Measurements from ENCODE around the gene NPTXR. TPM values are rescaled to one million over a fixed set of nuclear protein-coding genes. Genes with fewer than 3 reads are reported as not detected.
"Not testable (repeated sequence)": the region's sequence is repeated elsewhere in the genome, so short reads cannot be mapped to it uniquely, and the experiment has no call there.

The NPTXR gene
- polyA plus RNA-seq, 3 donors: 0.04 TPM; not detected in 2

- Histone ChIP-seq H3K4me1 (ENCODE audit: control insufficient read depth in 1 of 2, insufficient read depth in 2 of 2, low read length in 2 of 2) (no peaks in the 10 kb centered on the region), H3K79me2 (ENCODE audit: insufficient read depth, low read length) (no peaks in the 10 kb centered on the region), H3K9ac (ENCODE audit: insufficient read depth, low read length, poor library complexity, severe bottlenecking) (no peak overlapping the region), H3K36me3 (replicated peaks in 1 of 2; ENCODE audit: control insufficient read depth in 1 of 2, insufficient read depth in 2 of 2, low read length in 2 of 2) (no peaks in the 10 kb centered on the region), H3K9me3 (replicated peaks in 1 of 2; ENCODE audit: control insufficient read depth in 1 of 2, insufficient read depth in 1 of 2, low read length in 2 of 2) (no peaks in the 10 kb centered on the region), H3K27me3 (ENCODE audit: control insufficient read depth in 2 of 2, insufficient read depth in 2 of 2, low read length in 2 of 2) (no peaks in the 10 kb centered on the region), H4K20me1 (ENCODE audit: insufficient read depth, low read length) (no peaks in the 10 kb centered on the region), H3K4me2 (replicated peaks; ENCODE audit: extremely low read depth, low read length, poor library complexity, severe bottlenecking) (no peak overlapping the region), H3K4me3 (replicated peaks in 1 of 3; ENCODE audit: low read depth in 2 of 3, low read length in 3 of 3) (no peak overlapping the region), H3K27ac (ENCODE audit: low read depth in 1 of 2, low read length in 2 of 2) (no peak overlapping the region), H2AFZ (ENCODE audit: insufficient read depth, low read depth, low read length, poor library complexity, severe bottlenecking) (no peak overlapping the region)
- Mint-ChIP-seq H3K36me3 (no peaks in the 10 kb centered on the region), H3K27ac (no peak overlapping the region), H3K27me3 (ENCODE audit: low read depth in 3 of 3) (peaks cover 10 to 27% (median 16%) of the 10 kb centered on the region in 3 donors), H3K4me1 (no peaks in the 10 kb centered on the region), H3K4me3 (no peak overlapping the region), H3K9me3 (peaks cover 0 to 5% (median 0%) of the 10 kb centered on the region in 7 donors)
- intact Hi-C loops (cut with micrococcal nuclease): no loop called here
- DNase-seq: no peak
- no peak for TF ChIP-seq CTCF (IDR thresholded peaks at IDR 0.05)
- no CpG with 5 or more reads among the region's 1 CpG for WGBS (ENCODE audit: insufficient coverage)
Observed at GRCh38 chr22:38815842-38816241, 28.0 kb downstream of the NPTXR start.

- 100% methylated on average over 1 of the region's 2 CpGs for WGBS (ENCODE audit: insufficient coverage)
- Histone ChIP-seq H3K4me3 (replicated peaks in 1 of 3; ENCODE audit: low read depth in 2 of 3, low read length in 3 of 3) (no peak overlapping the region), H3K27me3 (ENCODE audit: control insufficient read depth in 2 of 2, insufficient read depth in 2 of 2, low read length in 2 of 2) (no peaks in the 10 kb centered on the region), H3K4me2 (replicated peaks; ENCODE audit: extremely low read depth, low read length, poor library complexity, severe bottlenecking) (no peak overlapping the region), H4K20me1 (ENCODE audit: insufficient read depth, low read length) (no peaks in the 10 kb centered on the region), H3K9ac (ENCODE audit: insufficient read depth, low read length, poor library complexity, severe bottlenecking) (no peak overlapping the region), H3K79me2 (ENCODE audit: insufficient read depth, low read length) (no peaks in the 10 kb centered on the region), H3K9me3 (replicated peaks in 1 of 2; ENCODE audit: control insufficient read depth in 1 of 2, insufficient read depth in 1 of 2, low read length in 2 of 2) (no peaks in the 10 kb centered on the region), H3K27ac (ENCODE audit: low read depth in 1 of 2, low read length in 2 of 2) (no peak overlapping the region), H3K36me3 (replicated peaks in 1 of 2; ENCODE audit: control insufficient read depth in 1 of 2, insufficient read depth in 2 of 2, low read length in 2 of 2) (no peaks in the 10 kb centered on the region), H3K4me1 (ENCODE audit: control insufficient read depth in 1 of 2, insufficient read depth in 2 of 2, low read length in 2 of 2) (no peaks in the 10 kb centered on the region), H2AFZ (ENCODE audit: insufficient read depth, low read depth, low read length, poor library complexity, severe bottlenecking) (no peak overlapping the region)
- no peaks in the 10 kb centered on the region for H3K4me1 Mint-ChIP-seq
- H3K9me3 Mint-ChIP-seq: peaks cover 3 to 14% (median 11%) of the 10 kb centered on the region in 7 donors
- DNase-seq: no peak
- intact Hi-C loops (cut with micrococcal nuclease): no loop called here
- no peak for TF ChIP-seq CTCF (IDR thresholded peaks at IDR 0.05)
- peaks cover 10 to 22% (median 17%) of the 10 kb centered on the region in 3 donors for H3K27me3 Mint-ChIP-seq (ENCODE audit: low read depth in 3 of 3)
- no peak overlapping the region for H3K4me3 Mint-ChIP-seq
- H3K27ac Mint-ChIP-seq: no peak overlapping the region
- H3K36me3 Mint-ChIP-seq: no peaks in the 10 kb centered on the region
Observed at GRCh38 chr22:38811241-38811640, 32.6 kb downstream of the NPTXR start.

GRCh38 chr22:38805041-38805593 is 38.7 kb downstream of the NPTXR start:
- H3K27me3 ChIP-seq (ENCODE audit: control insufficient read depth in 2 of 2, insufficient read depth in 2 of 2, low read length in 2 of 2); H3K27ac ChIP-seq (ENCODE audit: low read depth in 1 of 2, low read length in 2 of 2); H3K4me1 Mint-ChIP-seq; H4K20me1 ChIP-seq (ENCODE audit: insufficient read depth, low read length); H2AFZ ChIP-seq (ENCODE audit: insufficient read depth, low read depth, low read length, poor library complexity, severe bottlenecking); H3K36me3 ChIP-seq (replicated peaks in 1 of 2; ENCODE audit: control insufficient read depth in 1 of 2, insufficient read depth in 2 of 2, low read length in 2 of 2); H3K4me1 ChIP-seq (ENCODE audit: control insufficient read depth in 1 of 2, insufficient read depth in 2 of 2, low read length in 2 of 2); H3K9me3 Mint-ChIP-seq; H3K9me3 ChIP-seq (replicated peaks in 1 of 2; ENCODE audit: control insufficient read depth in 1 of 2, insufficient read depth in 1 of 2, low read length in 2 of 2); H3K79me2 ChIP-seq (ENCODE audit: insufficient read depth, low read length); H3K4me3 Mint-ChIP-seq; H3K36me3 Mint-ChIP-seq; DNase-seq; H3K9ac ChIP-seq (ENCODE audit: insufficient read depth, low read length, poor library complexity, severe bottlenecking); H3K4me2 ChIP-seq (replicated peaks; ENCODE audit: extremely low read depth, low read length, poor library complexity, severe bottlenecking); intact Hi-C loops (cut with micrococcal nuclease); H3K4me3 ChIP-seq (replicated peaks in 1 of 3; ENCODE audit: low read depth in 2 of 3, low read length in 3 of 3); H3K27ac Mint-ChIP-seq: not testable (repeated sequence)
- peaks cover 13 to 36% (median 22%) of the 10 kb centered on the region in 3 donors for H3K27me3 Mint-ChIP-seq (ENCODE audit: low read depth in 3 of 3)
- 66% methylated on average over 3 of the region's 8 CpGs for WGBS (ENCODE audit: insufficient coverage)
